Measurements from ENCODE around the gene TBL1XR1.

GRCh38 chr3:177037241-177037640 lies 160.0 kb downstream of the TBL1XR1 start:
- TF ChIP-seq JUND (CRISPR knock-in tag; IDR thresholded peaks at IDR 0.05), result no peak
- TF ChIP-seq PTBP1 (IDR thresholded peaks at IDR 0.05; ENCODE audit: low read depth, low read length, poor library complexity, severe bottlenecking), result no peak
- TF ChIP-seq MXD4 (CRISPR knock-in tag; IDR thresholded peaks at IDR 0.05), result no peak
- TF ChIP-seq CTCF (CRISPR knock-in tag; IDR thresholded peaks at IDR 0.05), result no peak
